ENCODE measurements around the gene PEX11B. TPM values are rescaled to one million over a fixed set of nuclear protein-coding genes. Genes with fewer than 3 reads are reported as not detected.

PEX11B gene
- total and polyA plus RNA-seq, 2 donors (not counting 3 experiments of a cell fraction or from before 2014, with no cell fraction given): 30.5 to 42.5 TPM

DNA sequence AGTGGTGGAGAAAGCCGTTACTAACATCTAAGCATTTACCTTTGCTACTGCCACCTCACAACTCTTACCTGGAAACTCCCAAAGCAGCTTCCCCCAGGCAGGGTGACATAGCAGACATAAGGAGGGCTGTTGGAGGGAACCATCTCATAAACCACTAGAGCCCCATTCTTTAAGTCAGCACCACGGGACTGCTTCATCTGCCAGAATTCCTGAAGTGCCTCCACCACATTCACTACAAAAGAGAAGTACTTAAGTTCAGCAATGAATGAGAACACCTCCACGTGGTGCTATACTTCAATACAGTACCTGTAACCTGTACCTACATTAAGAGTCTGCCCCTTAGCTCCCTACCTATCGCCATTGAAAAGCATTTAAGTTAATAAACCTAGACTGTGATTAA lies 29.0 kb upstream of the PEX11B start:
- Histone ChIP-seq H4K20me1 (replicated peaks; ENCODE audit: control insufficient read depth, extremely low read depth, insufficient read depth, low read length) (no peaks in the 10 kb centered on the region), H3K36me3 (ENCODE audit: control insufficient read depth in 2 of 2, extremely low read depth in 1 of 2, insufficient read depth in 2 of 2, low read length in 2 of 2) (peaks cover 0 to 1% of the 10 kb centered on the region in 2 experiments), H2AFZ (ENCODE audit: low read depth, low read length) (no peak overlapping the region), H3K9me3 (replicated peaks; ENCODE audit: control insufficient read depth, insufficient read depth, low read length) (no peaks in the 10 kb centered on the region), H3K27me3 (ENCODE audit: control insufficient read depth in 2 of 2, insufficient read depth in 2 of 2, low read length in 2 of 2) (no peaks in the 10 kb centered on the region), H3K4me2 (ENCODE audit: insufficient read depth, low read length) (no peak overlapping the region), H3K9ac (replicated peaks; ENCODE audit: extremely low read depth, insufficient read depth, low read length) (no peak overlapping the region), H3K4me1 (ENCODE audit: control insufficient read depth, extremely low read depth, insufficient read depth, low read length) (no peaks in the 10 kb centered on the region), H3K9me1 (replicated peaks; ENCODE audit: control insufficient read depth, extremely low read depth, insufficient read depth, low read length) (no peaks in the 10 kb centered on the region), H3K79me2 (ENCODE audit: control insufficient read depth, insufficient read depth, low read length) (peaks cover 47% of the 10 kb centered on the region), H3K27ac (ENCODE audit: insufficient read depth, low read depth, low read length) (no peak overlapping the region), H3K4me3 (replicated peaks in 1 of 3; ENCODE audit: insufficient read depth in 1 of 3, low read depth in 1 of 3, low read length in 3 of 3) (no peak overlapping the region)
- intact Hi-C loops (cut with micrococcal nuclease): no loop called here
- ChIA-PET POLR2A (no interaction called here), CTCF (no interaction called here)
- DNase-seq (ENCODE audit: low read depth, low spot score): no peak
- TF ChIP-seq FOS (IDR thresholded peaks at IDR 0.05; ENCODE audit: borderline replicate concordance, insufficient read depth, low read length) (no peak), EZH2 (IDR thresholded peaks at IDR 0.05; ENCODE audit: borderline replicate concordance, low read depth, low read length, severe bottlenecking) (no peak), POLR2A (IDR thresholded peaks at IDR 0.05; ENCODE audit: low read depth, low read length) (no peak), MYC (IDR thresholded peaks at IDR 0.05; ENCODE audit: low read depth, low read length) (no peak), POLR2AphosphoS5 (IDR thresholded peaks at IDR 0.05; ENCODE audit: insufficient read depth, low read depth, low read length) (no peak)
- FAIRE-seq: no peak
- no TSS peak for BruUV-seq (replicated peaks)
- dilution Hi-C loops (cut with MboI; ENCODE audit: extremely low pct_ligation_motif_present, low sequenced_read_pairs): no loop called here

DNA sequence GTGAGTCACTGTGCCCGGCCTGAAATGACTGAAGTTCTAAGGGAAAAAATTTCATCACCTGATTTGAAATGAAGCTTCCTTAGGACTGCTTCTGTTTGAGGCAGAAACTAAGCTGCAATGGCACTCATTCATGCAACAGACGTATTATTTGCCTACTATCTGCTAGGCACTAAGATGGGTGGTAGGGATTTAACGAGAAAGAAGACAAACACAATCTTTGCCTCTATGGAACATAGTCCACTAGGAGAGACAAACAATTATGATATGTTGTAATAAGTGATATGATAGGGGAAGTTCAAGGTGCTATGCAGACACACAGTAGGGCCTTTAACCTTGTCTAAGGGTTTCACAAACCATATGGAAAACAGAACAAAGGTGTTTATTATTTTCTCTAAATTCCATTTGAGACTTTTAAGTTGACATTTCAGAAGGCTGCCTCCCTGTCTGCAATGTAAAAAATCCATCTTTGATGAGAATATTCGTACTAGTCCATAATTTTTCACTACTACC lies 28.0 kb upstream of the PEX11B start:
- Histone ChIP-seq H3K4me2 (ENCODE audit: insufficient read depth, low read length) (no peak overlapping the region), H3K9me1 (replicated peaks; ENCODE audit: control insufficient read depth, extremely low read depth, insufficient read depth, low read length) (no peaks in the 10 kb centered on the region), H3K27me3 (ENCODE audit: control insufficient read depth in 2 of 2, insufficient read depth in 2 of 2, low read length in 2 of 2) (no peaks in the 10 kb centered on the region), H3K27ac (ENCODE audit: insufficient read depth, low read depth, low read length) (no peak overlapping the region), H4K20me1 (replicated peaks; ENCODE audit: control insufficient read depth, extremely low read depth, insufficient read depth, low read length) (no peaks in the 10 kb centered on the region), H3K4me3 (replicated peaks in 1 of 3; ENCODE audit: insufficient read depth in 1 of 3, low read depth in 1 of 3, low read length in 3 of 3) (no peak overlapping the region), H3K79me2 (ENCODE audit: control insufficient read depth, insufficient read depth, low read length) (peaks cover 38% of the 10 kb centered on the region), H3K9me3 (replicated peaks; ENCODE audit: control insufficient read depth, insufficient read depth, low read length) (no peaks in the 10 kb centered on the region), H2AFZ (ENCODE audit: low read depth, low read length) (no peak overlapping the region), H3K4me1 (ENCODE audit: control insufficient read depth, extremely low read depth, insufficient read depth, low read length) (no peaks in the 10 kb centered on the region), H3K9ac (replicated peaks; ENCODE audit: extremely low read depth, insufficient read depth, low read length) (no peak overlapping the region), H3K36me3 (ENCODE audit: control insufficient read depth in 2 of 2, extremely low read depth in 1 of 2, insufficient read depth in 2 of 2, low read length in 2 of 2) (peaks cover 0 to 3% of the 10 kb centered on the region in 2 experiments)
- DNase-seq (ENCODE audit: low read depth, low spot score) (no peak), FAIRE-seq (no peak)
- intact Hi-C loops (cut with micrococcal nuclease) (no loop called here), dilution Hi-C loops (cut with MboI; ENCODE audit: extremely low pct_ligation_motif_present, low sequenced_read_pairs) (no loop called here)
- ChIA-PET POLR2A (interaction anchor here (0.7 kb wide), 1 partner anchor 68 kb away, joined by 4 read pairs; no protein-coding TSS in a partner anchor), CTCF (interaction anchor here (1.6 kb wide), 1 partner anchor 9 kb away, joined by 4 read pairs; no protein-coding TSS in a partner anchor)
- TF ChIP-seq EZH2 (IDR thresholded peaks at IDR 0.05; ENCODE audit: borderline replicate concordance, low read depth, low read length, severe bottlenecking) (no peak), MYC (IDR thresholded peaks at IDR 0.05; ENCODE audit: low read depth, low read length) (no peak)
- TF ChIP-seq, protein P1, sequence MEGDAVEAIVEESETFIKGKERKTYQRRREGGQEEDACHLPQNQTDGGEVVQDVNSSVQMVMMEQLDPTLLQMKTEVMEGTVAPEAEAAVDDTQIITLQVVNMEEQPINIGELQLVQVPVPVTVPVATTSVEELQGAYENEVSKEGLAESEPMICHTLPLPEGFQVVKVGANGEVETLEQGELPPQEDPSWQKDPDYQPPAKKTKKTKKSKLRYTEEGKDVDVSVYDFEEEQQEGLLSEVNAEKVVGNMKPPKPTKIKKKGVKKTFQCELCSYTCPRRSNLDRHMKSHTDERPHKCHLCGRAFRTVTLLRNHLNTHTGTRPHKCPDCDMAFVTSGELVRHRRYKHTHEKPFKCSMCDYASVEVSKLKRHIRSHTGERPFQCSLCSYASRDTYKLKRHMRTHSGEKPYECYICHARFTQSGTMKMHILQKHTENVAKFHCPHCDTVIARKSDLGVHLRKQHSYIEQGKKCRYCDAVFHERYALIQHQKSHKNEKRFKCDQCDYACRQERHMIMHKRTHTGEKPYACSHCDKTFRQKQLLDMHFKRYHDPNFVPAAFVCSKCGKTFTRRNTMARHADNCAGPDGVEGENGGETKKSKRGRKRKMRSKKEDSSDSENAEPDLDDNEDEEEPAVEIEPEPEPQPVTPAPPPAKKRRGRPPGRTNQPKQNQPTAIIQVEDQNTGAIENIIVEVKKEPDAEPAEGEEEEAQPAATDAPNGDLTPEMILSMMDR (IDR thresholded peaks at IDR 0.05; ENCODE audit: extremely low read depth in 1 of 2, insufficient read depth in 1 of 2, low read depth in 1 of 2, low read length in 2 of 2): no peak
- BruUV-seq (replicated peaks): no TSS peak

All from endothelial cell of umbilical vein (primary cell).